ENCODE data around the gene SHISA7. TPM values are rescaled to one million over a fixed set of nuclear protein-coding genes. Genes with fewer than 3 reads are reported as not detected.

The SHISA7 gene
- total and polyA plus RNA-seq, 4 donors, result 1.6 TPM; not detected in 3

- no peak for TF ChIP-seq CTCF (IDR thresholded peaks at IDR 0.05; ENCODE audit: low read depth, low read length, missing input control)
- no peak for TF ChIP-seq JUND (IDR thresholded peaks at IDR 0.05)
- TF ChIP-seq GABPA (IDR thresholded peaks at IDR 0.05 in 1 of 2, conservative IDR thresholded peaks at IDR 0.05 in 1 of 2), result no peak
- TF ChIP-seq YY1 (IDR thresholded peaks at IDR 0.05), result no peak
- no peak for TF ChIP-seq RAD21 (IDR thresholded peaks at IDR 0.05)
- TF ChIP-seq NR2F2 (IDR thresholded peaks at IDR 0.05), result no peak
- TF ChIP-seq RXRA (IDR thresholded peaks at IDR 0.05), result no peak
Measured at GRCh38 chr19:55398200-55398925, 44.7 kb downstream of the SHISA7 start (continued).

- no peaks in the 10 kb centered on the region for H3K27me3 ChIP-seq (ENCODE audit: control insufficient read depth in 4 of 4, insufficient read depth in 4 of 4, low read length in 3 of 4)
Measured at GRCh38 chr19:55392820-55393761, 50.0 kb downstream of the SHISA7 start.

GRCh38 chr19:55391702-55392615 lies 51.1 kb downstream of the SHISA7 start:
- no peak for DNase-seq (ENCODE audit: low spot score)
- peaks cover 4 to 18% (median 13%) of the 10 kb centered on the region in 4 donors for H3K4me1 ChIP-seq (ENCODE audit: control insufficient read depth in 4 of 4, insufficient read depth in 4 of 4, low read length in 3 of 4)
- no peak overlapping the region for H3K4me3 ChIP-seq (ENCODE audit: low read depth in 1 of 3, low read length in 3 of 3)
- H3K9me3 ChIP-seq (ENCODE audit: control insufficient read depth in 4 of 4, low read length in 3 of 4), result no peaks in the 10 kb centered on the region
- no peak for TF ChIP-seq HNF4G (IDR thresholded peaks at IDR 0.05)
- TF ChIP-seq MAX (IDR thresholded peaks at IDR 0.05), result no peak
- TF ChIP-seq REST (IDR thresholded peaks at IDR 0.05), result no peak
- no peak for TF ChIP-seq ZBTB33 (IDR thresholded peaks at IDR 0.05)
- no peak for TF ChIP-seq JUND (IDR thresholded peaks at IDR 0.05)
- TF ChIP-seq RAD21 (IDR thresholded peaks at IDR 0.05), result no peak
- no peak for TF ChIP-seq EGR1 (IDR thresholded peaks at IDR 0.05; ENCODE audit: low read depth in 2 of 2)
- no peak for TF ChIP-seq NR2F2 (IDR thresholded peaks at IDR 0.05)
- no peak for TF ChIP-seq TAF1 (conservative IDR thresholded peaks at IDR 0.05)
- no peak for TF ChIP-seq CTCF (IDR thresholded peaks at IDR 0.05; ENCODE audit: low read depth, low read length, missing input control)
- WGBS, result 85% methylated on average over 18 of the region's 18 CpGs
- no peaks in the 10 kb centered on the region for H3K27me3 ChIP-seq (ENCODE audit: control insufficient read depth in 4 of 4, insufficient read depth in 4 of 4, low read length in 3 of 4)
- peaks cover 10 to 30% (median 18%) of the 10 kb centered on the region in 4 donors for H3K36me3 ChIP-seq (ENCODE audit: control insufficient read depth in 4 of 4, insufficient read depth in 3 of 4, low read depth in 1 of 4, low read length in 3 of 4)
- H3K9ac ChIP-seq (ENCODE audit: low read depth in 1 of 2, low read length in 2 of 2), result no peak overlapping the region
- no peak overlapping the region for H3K27ac ChIP-seq (ENCODE audit: low read depth in 1 of 2, low read length in 2 of 2)

More at GRCh38 chr19:55392820-55393761, 50.0 kb downstream of the SHISA7 start:
- Histone ChIP-seq H3K9me3 (ENCODE audit: control insufficient read depth in 4 of 4, low read length in 3 of 4) (no peaks in the 10 kb centered on the region), H3K4me3 (ENCODE audit: low read depth in 1 of 3, low read length in 3 of 3) (no peak overlapping the region), H3K27ac (ENCODE audit: low read depth in 1 of 2, low read length in 2 of 2) (no peak overlapping the region), H3K9ac (ENCODE audit: low read depth in 1 of 2, low read length in 2 of 2) (no peak overlapping the region), H3K4me1 (ENCODE audit: control insufficient read depth in 4 of 4, insufficient read depth in 4 of 4, low read length in 3 of 4) (peaks cover 0 to 6% (median 2%) of the 10 kb centered on the region in 4 donors), H3K36me3 (ENCODE audit: control insufficient read depth in 4 of 4, insufficient read depth in 3 of 4, low read depth in 1 of 4, low read length in 3 of 4) (peaks cover 5 to 24% (median 11%) of the 10 kb centered on the region in 4 donors)
- no peak for DNase-seq (ENCODE audit: low spot score)
- WGBS, result 82% methylated on average over 18 of the region's 18 CpGs
- TF ChIP-seq FOXA1 (IDR thresholded peaks at IDR 0.05), result no peak
